HFF-Myc (cell line): ENCODE measurements around the gene ROBO3.
A peak's percentile ranks its signal among the peaks of the same experiment; 100 is the strongest.

Experiments
- DNase-seq: peaks from one replicate; pipeline ENCODE4 v3.0.0-alpha.2; 2011; ENCODE audit warnings: low read depth; ENCODE audit errors: extremely low read depth
- H3K4me3 ChIP-seq: replicated peaks from 2 replicates; pipeline ENCODE4 v1.5.1; 2011; ENCODE audit warnings: low read depth, mild to moderate bottlenecking, control low read depth, low read length
- CTCF ChIP-seq: IDR thresholded peaks from 2 replicates; pipeline ENCODE4 v1.5.1; 2012; ENCODE audit warnings: mild to moderate bottlenecking, low read depth, low read length, control low read depth; ENCODE audit errors: missing control alignments

ROBO3 gene

GRCh38 chr11:124865181-124865901 lies at the start of gene ROBO3:
Gene ROBO3 (plus strand): TSS chr11:124865432. CDS start chr11:124865578, 146 bp downstream.
- peak within 1 kb of the TSS; percentile 9; the same call in 1 of the 2 replicates for H3K4me3 ChIP-seq
- TF ChIP-seq CTCF, result no peak
- DNase-seq, result no peak

GRCh38 chr11:124817036-124817435 lies 48.2 kb upstream of the ROBO3 start:
- DNase-seq, result no peak
- no peak overlapping the region for H3K4me3 ChIP-seq
- TF ChIP-seq CTCF, result no peak

GRCh38 chr11:124821995-124822730 lies 43.1 kb upstream of the ROBO3 start:
- TF ChIP-seq CTCF, result no peak
- no peak for DNase-seq
- H3K4me3 ChIP-seq, result no peak overlapping the region

- no peak for DNase-seq
- TF ChIP-seq CTCF, result no peak
Measured at GRCh38 chr11:124823512-124824376, 41.5 kb upstream of the ROBO3 start.

GRCh38 chr11:124825876-124826275 lies 39.4 kb upstream of the ROBO3 start:
- no peak overlapping the region for H3K4me3 ChIP-seq
- no peak for TF ChIP-seq CTCF

More at GRCh38 chr11:124823512-124824376, 41.5 kb upstream of the ROBO3 start:
- H3K4me3 ChIP-seq, result no peak overlapping the region

GRCh38 chr11:124829986-124830385 lies 35.2 kb upstream of the ROBO3 start:
- TF ChIP-seq CTCF, result no peak
- H3K4me3 ChIP-seq, result no peak overlapping the region
- no peak for DNase-seq

More at GRCh38 chr11:124825876-124826275, 39.4 kb upstream of the ROBO3 start:
- no peak for DNase-seq
